Loucy (cell line): ENCODE measurements around the gene FAM107B.

ENCODE experiments used
- H2AFZ ChIP-seq: fragments of 200-600 bp; sonication (generic); 2 replicates; pipeline ENCODE4 v1.6.0; 2016; ENCODE audit warnings: antibody characterized with exemption, mild to moderate bottlenecking, low read length, moderate library complexity
- H3F3A ChIP-seq: fragments of 200-600 bp; 2 replicates; pipeline ENCODE4 v1.6.0; 2016; ENCODE audit warnings: antibody characterized with exemption, low read depth, mild to moderate bottlenecking
- H3K27me3 ChIP-seq: fragments of 200-600 bp; sonication (generic); 2 replicates; pipeline ENCODE4 v1.6.1; 2014; ENCODE audit warnings: low read length, mild to moderate bottlenecking; ENCODE audit not compliant: insufficient read depth, poor library complexity, severe bottlenecking
- H3K36me3 ChIP-seq: fragments of 200-600 bp; sonication (generic); 2 replicates; pipeline ENCODE4 v1.6.1; 2016; ENCODE audit warnings: low read length; ENCODE audit not compliant: insufficient read depth
- H3K4me1 ChIP-seq: fragments of 200-600 bp; sonication (generic); 2 replicates; pipeline ENCODE4 v1.5.1; 2014; ENCODE audit warnings: low read length, mild to moderate bottlenecking; ENCODE audit not compliant: insufficient read depth, poor library complexity, severe bottlenecking
- H3K4me2 ChIP-seq: fragments of 200-600 bp; sonication (generic); 2 replicates; pipeline ENCODE4 v1.6.0; 2014; ENCODE audit warnings: antibody characterized with exemption, low read length, low read depth, mild to moderate bottlenecking; ENCODE audit not compliant: poor library complexity, severe bottlenecking
- H3K4me3 ChIP-seq: fragments of 200-600 bp; sonication (generic); 2 replicates; pipeline ENCODE4 v1.5.1; 2014; ENCODE audit warnings: low read length, mild to moderate bottlenecking, mixed read lengths; ENCODE audit not compliant: poor library complexity, severe bottlenecking
- H3K79me2 ChIP-seq: fragments of 200-600 bp; sonication (generic); 2 replicates; pipeline ENCODE4 v1.6.1; 2014; ENCODE audit warnings: low read length; ENCODE audit not compliant: insufficient read depth
- H3K9ac ChIP-seq: fragments of 200-600 bp; sonication (generic); 2 replicates; pipeline ENCODE4 v1.6.0; 2014; ENCODE audit warnings: mild to moderate bottlenecking, low read depth, low read length, moderate library complexity; ENCODE audit not compliant: poor library complexity, severe bottlenecking
- H3K9me2 ChIP-seq: fragments of 200-600 bp; sonication (generic); replicated peaks from 2 replicates; pipeline ENCODE4 v1.6.1; 2016; ENCODE audit warnings: low read depth, low read length, mixed read lengths
- H3K9me3 ChIP-seq: fragments of 200-600 bp; sonication (generic); 2 replicates; pipeline ENCODE4 v1.6.1; 2014; ENCODE audit warnings: mild to moderate bottlenecking, antibody characterized with exemption, low read length, low read depth; ENCODE audit not compliant: insufficient read depth
- H4K20me1 ChIP-seq: fragments of 200-600 bp; sonication (generic); 2 replicates; pipeline ENCODE4 v1.6.0; 2014; ENCODE audit warnings: antibody characterized with exemption, low read length, mild to moderate bottlenecking; ENCODE audit not compliant: insufficient read depth, poor library complexity, severe bottlenecking
- CTCF ChIP-seq: fragments of 200-600 bp; sonication (generic); conservative IDR thresholded peaks from 2 replicates; pipeline ENCODE4 v1.5.1; 2014; ENCODE audit warnings: mild to moderate bottlenecking, antibody characterized with exemption, low read length
- EZH2phosphoT487 ChIP-seq: fragments of 200-600 bp; IDR thresholded peaks from 2 replicates; pipeline ENCODE4 v1.6.1; 2018; ENCODE audit warnings: antibody characterized with exemption, mild to moderate bottlenecking, moderate library complexity, borderline replicate concordance

The FAM107B gene

GRCh38 chr10:14584661-14585060 lies 190.0 kb downstream of the FAM107B start:
- peaks cover 43% of the 10 kb centered on the region for H3K4me1 ChIP-seq
- H3K27me3 ChIP-seq = no peaks in the 10 kb centered on the region
- no peak overlapping the region for H3K4me2 ChIP-seq

GRCh38 chr10:14583967-14584366 lies 190.7 kb downstream of the FAM107B start:
- H3K9me2 ChIP-seq = no peaks in the 10 kb centered on the region
- no peak overlapping the region for H3K9ac ChIP-seq
- no peaks in the 10 kb centered on the region for H3K36me3 ChIP-seq
- H3K4me2 ChIP-seq = no peak overlapping the region
- H2AFZ ChIP-seq = no peak overlapping the region
- H4K20me1 ChIP-seq = peaks cover 10% of the 10 kb centered on the region
- TF ChIP-seq EZH2phosphoT487 (no peak), CTCF (no peak)
- no peaks in the 10 kb centered on the region for H3F3A ChIP-seq
- H3K79me2 ChIP-seq = peaks cover 75% of the 10 kb centered on the region
- H3K4me1 ChIP-seq = peaks cover 43% of the 10 kb centered on the region
- H3K9me3 ChIP-seq = no peaks in the 10 kb centered on the region
- H3K27me3 ChIP-seq = no peaks in the 10 kb centered on the region
- no peak overlapping the region for H3K4me3 ChIP-seq

More at GRCh38 chr10:14584661-14585060, 190.0 kb downstream of the FAM107B start:
- Histone ChIP-seq H3K4me3 (no peak overlapping the region), H3K36me3 (no peaks in the 10 kb centered on the region), H3F3A (no peaks in the 10 kb centered on the region), H3K9me2 (no peaks in the 10 kb centered on the region), H4K20me1 (peaks cover 10% of the 10 kb centered on the region), H3K9ac (no peak overlapping the region), H3K9me3 (no peaks in the 10 kb centered on the region), H3K79me2 (peaks cover 68% of the 10 kb centered on the region), H2AFZ (no peak overlapping the region)
- TF ChIP-seq CTCF (no peak), EZH2phosphoT487 (no peak)

- no peaks in the 10 kb centered on the region for H3K36me3 ChIP-seq
- no peaks in the 10 kb centered on the region for H3F3A ChIP-seq
- TF ChIP-seq EZH2phosphoT487 (no peak), CTCF (no peak)
- H3K4me2 ChIP-seq = no peak overlapping the region
- H3K9ac ChIP-seq = no peak overlapping the region
- no peaks in the 10 kb centered on the region for H3K27me3 ChIP-seq
- H3K79me2 ChIP-seq = peaks cover 74% of the 10 kb centered on the region
- H3K4me3 ChIP-seq = no peak overlapping the region
- H2AFZ ChIP-seq = no peak overlapping the region
- no peaks in the 10 kb centered on the region for H3K9me3 ChIP-seq
- no peaks in the 10 kb centered on the region for H3K9me2 ChIP-seq
- peaks cover 7% of the 10 kb centered on the region for H4K20me1 ChIP-seq
- H3K4me1 ChIP-seq = peaks cover 37% of the 10 kb centered on the region
Measured at GRCh38 chr10:14583252-14583651, 191.4 kb downstream of the FAM107B start.
